Stimulated activated CD4-positive, alpha-beta T cell treated with anti-CD3 and anti-CD28 coated beads, Interleukin-12 subunit alpha, Interleukin-12 subunit beta, amount 100 ng/mL, for 48 hours (primary cell): ENCODE results near the gene IL17RC.
"Not testable (repeated sequence)": the region's sequence is repeated elsewhere in the genome, so short reads cannot be mapped to it uniquely, and the experiment has no call there.

ENCODE experiments used
- DNase-seq, 3 donors: peaks; one replicate each; pipeline ENCODE4 v3.0.0-alpha.2; 2020; ENCODE audit warnings: low read depth in 2 of 3, low spot score in 1 of 3

Gene IL17RC

DNA sequence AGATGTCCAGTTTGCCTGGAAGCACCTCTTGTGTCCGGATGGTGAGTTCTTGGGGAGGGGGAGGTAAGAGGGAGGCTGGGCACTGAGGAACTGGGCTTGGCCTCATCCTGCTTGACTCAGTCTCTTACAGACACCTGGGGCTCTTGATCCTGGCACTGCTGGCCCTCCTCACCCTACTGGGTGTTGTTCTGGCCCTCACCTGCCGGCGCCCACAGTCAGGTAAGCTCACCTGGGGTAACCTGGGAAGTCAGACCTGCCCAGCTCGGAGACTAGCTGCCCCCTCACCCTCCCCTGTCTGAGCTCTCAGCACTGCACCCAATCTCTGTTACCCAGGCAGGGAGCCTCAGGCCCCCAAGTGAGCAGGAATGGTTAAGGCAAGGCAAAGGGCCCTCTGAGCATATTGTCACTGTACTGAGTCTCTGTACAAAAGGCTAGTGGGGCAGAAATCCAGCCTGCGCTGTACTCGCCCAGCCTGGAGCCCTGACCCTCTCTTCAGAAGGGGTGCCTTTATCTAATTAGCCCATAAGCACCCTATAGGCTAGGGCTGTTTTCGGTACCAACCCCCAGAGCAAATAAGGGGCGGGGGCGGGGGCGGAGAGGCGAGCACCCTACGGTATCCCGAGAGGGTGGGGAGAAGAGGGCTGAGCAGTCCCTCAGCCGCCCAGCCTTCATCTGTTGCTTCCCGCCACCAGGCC, 2.2 kb upstream of the IL17RC start:
- DNase-seq = no peak

- DNase-seq = peak in 1 of 3 donors; percentile 32
Measured at GRCh38 chr3:9915254-9916141, 1.4 kb upstream of the IL17RC start.

DNA sequence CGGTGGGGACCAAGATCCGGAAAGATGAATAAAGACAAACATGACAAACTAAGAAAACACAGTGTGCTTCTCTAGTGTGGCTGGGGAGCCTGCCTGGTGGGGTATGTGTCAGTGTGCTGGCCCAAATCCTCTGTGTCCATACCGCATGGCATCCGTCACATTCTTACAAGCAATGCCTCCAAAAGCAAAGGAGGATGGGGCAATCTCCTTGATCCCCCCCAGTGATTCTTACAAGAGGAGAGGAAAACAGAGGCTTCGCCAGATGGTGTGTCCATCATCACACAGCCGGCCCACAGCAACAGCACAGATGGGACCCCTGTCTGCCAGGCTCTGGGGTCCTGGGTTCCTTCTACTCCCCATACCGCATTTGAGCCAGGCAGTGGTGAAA, 558 bp upstream of the IL17RC start:
- no peak for DNase-seq

GRCh38 chr3:9917820-9918219, 922 bp downstream of the IL17RC start:
- DNase-seq = no peak

- no peak for DNase-seq
Measured at GRCh38 chr3:9918261-9919038, 1.6 kb downstream of the IL17RC start.

- no peak for DNase-seq
Measured at GRCh38 chr3:9928158-9928557, 11.3 kb downstream of the IL17RC start.

- DNase-seq = no peak
Measured at GRCh38 chr3:9930804-9931418, 14.0 kb downstream of the IL17RC start.

- no peak for DNase-seq
Measured at GRCh38 chr3:9932535-9932842, 15.6 kb downstream of the IL17RC start.

DNA sequence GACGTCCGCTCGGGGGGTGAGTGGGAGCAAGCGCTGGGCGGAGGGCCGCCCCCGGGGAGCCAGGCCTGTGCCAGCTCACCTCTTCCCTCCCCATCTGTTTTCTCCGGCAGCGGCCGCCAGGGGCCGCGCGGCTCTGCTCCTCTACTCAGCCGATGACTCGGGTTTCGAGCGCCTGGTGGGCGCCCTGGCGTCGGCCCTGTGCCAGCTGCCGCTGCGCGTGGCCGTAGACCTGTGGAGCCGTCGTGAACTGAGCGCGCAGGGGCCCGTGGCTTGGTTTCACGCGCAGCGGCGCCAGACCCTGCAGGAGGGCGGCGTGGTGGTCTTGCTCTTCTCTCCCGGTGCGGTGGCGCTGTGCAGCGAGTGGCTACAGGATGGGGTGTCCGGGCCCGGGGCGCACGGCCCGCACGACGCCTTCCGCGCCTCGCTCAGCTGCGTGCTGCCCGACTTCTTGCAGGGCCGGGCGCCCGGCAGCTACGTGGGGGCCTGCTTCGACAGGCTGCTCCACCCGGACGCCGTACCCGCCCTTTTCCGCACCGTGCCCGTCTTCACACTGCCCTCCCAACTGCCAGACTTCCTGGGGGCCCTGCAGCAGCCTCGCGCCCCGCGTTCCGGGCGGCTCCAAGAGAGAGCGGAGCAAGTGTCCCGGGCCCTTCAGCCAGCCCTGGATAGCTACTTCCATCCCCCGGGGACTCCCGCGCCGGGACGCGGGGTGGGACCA, 16.1 kb downstream of the IL17RC start:
- DNase-seq = peak; percentile 76 to 86 (median 83)

GRCh38 chr3:9933561-9934234, 16.8 kb downstream of the IL17RC start, which contains the start of gene CRELD1:
Gene CRELD1 (plus strand): TSS chr3:9933834. CDS start chr3:9934439, 605 bp downstream.
- peak; percentile 93 to 95 (median 93) for DNase-seq

DNA sequence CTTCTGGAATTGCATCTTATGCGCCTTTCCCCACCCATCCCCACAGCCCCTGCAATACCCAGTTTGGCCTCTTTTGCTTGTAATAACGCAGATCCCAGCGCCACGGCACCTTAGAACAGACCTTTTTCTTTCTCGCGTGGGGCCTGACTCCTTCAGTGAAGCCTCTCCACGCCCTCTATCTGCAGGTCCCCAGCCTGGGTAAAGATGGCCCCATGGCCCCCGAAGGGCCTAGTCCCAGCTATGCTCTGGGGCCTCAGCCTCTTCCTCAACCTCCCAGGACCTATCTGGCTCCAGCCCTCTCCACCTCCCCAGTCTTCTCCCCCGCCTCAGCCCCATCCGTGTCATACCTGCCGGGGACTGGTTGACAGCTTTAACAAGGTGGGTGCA, 17.3 kb downstream of the IL17RC start:
- no peak for DNase-seq

DNA sequence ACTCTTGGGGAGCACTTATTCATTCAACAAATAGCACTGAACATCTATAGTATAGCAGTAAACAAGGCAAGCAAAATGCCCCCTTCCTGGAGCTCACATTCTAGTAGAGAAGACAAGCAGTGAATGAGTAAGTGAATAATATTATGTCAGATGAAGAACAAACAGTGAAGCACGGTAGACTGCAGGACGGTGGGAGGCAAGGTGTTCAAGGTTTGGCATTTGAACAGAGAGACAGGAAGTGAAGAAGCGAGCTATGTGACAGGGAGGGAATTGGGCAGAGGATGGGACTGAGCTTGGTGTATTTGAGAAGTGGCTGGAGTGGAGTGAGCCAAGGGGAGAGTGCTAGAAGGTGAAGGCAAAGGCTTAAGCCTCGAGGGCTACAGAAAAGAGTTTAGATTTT, 18.1 kb downstream of the IL17RC start:
- DNase-seq = no peak

DNA sequence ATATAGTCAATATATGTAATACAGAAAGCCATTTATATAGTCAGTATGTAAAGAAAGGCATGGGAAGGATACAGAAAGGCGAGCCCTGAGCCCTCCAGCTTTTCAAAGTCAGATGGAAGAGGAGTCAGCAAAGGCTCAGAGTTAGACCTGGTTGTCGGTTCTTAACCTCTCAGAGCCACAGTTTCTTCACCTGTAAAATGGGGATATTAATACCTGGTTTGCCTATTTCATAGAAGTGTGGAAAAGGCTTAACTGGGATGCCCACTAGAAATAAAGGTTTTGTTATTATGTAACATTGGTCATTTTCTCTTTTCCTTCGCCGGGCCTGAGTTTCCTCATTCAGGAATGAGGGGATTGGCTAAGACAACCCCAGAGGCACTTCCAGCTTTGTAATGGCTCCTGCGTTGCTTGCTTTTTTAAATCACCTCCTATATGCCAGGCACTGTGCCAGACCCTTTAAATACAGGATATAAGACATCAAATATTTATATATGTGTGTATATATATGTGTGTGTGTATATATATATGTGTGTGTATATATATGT, 19.1 kb downstream of the IL17RC start:
- DNase-seq = no peak

GRCh38 chr3:9937486-9938238, 20.8 kb downstream of the IL17RC start:
- DNase-seq = no peak

DNA sequence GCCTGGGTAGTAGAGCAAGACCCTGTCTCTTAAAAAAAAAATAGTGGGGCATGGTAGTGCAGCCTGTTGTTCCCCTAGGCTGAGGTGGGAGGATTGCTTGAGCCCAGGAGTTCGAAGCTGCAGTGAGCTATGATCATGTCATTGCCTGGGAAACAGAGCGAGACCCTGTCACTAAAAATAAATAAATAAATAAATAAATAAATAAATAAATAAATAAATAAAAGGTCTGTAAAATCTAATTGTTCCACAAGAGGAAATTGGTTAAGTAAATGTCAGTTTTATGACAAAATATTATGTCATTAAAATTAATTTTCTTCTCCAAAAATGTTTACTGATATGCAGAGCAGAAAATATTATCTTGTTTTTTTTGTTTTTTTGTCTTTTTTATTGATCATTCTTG, 22.1 kb downstream of the IL17RC start:
- no peak for DNase-seq

- not testable (repeated sequence) for DNase-seq
Measured at GRCh38 chr3:9939906-9940305, 23.0 kb downstream of the IL17RC start.

DNA sequence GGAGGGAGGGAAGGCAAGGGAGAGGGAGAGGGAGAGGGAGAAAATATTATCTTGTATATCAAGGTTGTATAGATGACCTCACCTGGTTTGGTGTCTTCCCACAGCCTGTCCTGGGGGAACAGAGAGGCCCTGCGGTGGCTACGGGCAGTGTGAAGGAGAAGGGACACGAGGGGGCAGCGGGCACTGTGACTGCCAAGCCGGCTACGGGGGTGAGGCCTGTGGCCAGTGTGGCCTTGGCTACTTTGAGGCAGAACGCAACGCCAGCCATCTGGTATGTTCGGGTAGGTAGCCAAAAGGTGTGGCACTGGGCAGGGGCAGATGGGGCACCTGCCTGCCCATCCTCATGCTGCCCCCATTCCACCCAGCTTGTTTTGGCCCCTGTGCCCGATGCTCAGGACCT, 23.8 kb downstream of the IL17RC start:
- no peak for DNase-seq

DNA sequence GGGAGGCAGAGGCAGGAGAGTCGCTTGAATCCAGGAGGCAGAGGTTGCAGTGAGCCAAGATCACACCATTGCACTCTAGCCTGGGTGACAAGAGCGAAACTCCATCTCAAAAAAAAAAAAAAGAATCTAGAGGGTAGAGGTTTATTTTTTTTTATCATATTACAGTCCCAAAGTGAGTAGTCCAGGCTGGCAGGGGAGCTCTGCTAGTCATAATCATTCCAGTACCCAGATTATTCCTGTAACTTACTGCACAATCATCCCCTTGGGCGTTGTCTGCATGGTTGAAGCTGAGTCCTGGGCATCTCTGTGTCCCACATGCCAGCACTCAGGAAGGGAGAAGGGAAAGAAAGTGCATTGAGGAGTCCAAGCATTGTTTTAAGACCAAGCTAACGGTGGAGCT, 25.3 kb downstream of the IL17RC start:
- no peak for DNase-seq
